GM12891 (cell line): ENCODE data around the gene SEMA6A.

Experiments
- DNase-seq: peaks from one replicate; pipeline ENCODE4 v3.0.0; 2011; ENCODE audit warnings: low spot score; ENCODE audit not compliant: insufficient read length
- FAIRE-seq: peaks from 2 replicates; lab custom pipeline; 2011; peaks lifted over from hg19 to GRCh38; lab: Jason Lieb, UNC
- PAX5 ChIP-seq: IDR thresholded peaks from 2 replicates; pipeline ENCODE4 v1.6.1; 2011; ENCODE audit warnings: low read length, moderate library complexity, mild to moderate bottlenecking; ENCODE audit not compliant: insufficient read depth, severe bottlenecking
- POLR2A ChIP-seq: IDR thresholded peaks from 2 replicates; pipeline ENCODE4 v1.6.1; 2011; ENCODE audit warnings: low read depth, low read length, control low read depth
- POLR2AphosphoS5 ChIP-seq: IDR thresholded peaks from 2 replicates; pipeline ENCODE4 v1.6.1; 2011; ENCODE audit warnings: low read depth, low read length, control low read depth
- POU2F2 ChIP-seq: IDR thresholded peaks from 2 replicates; pipeline ENCODE4 v1.6.1; 2011; ENCODE audit warnings: low read depth, mild to moderate bottlenecking, control low read depth, low read length, moderate library complexity
- SPI1 ChIP-seq: IDR thresholded peaks from 2 replicates; pipeline ENCODE4 v1.6.1; 2011; ENCODE audit warnings: low read depth, low read length, control low read depth
- TAF1 ChIP-seq: IDR thresholded peaks from 2 replicates; pipeline ENCODE4 v1.6.1; 2011; ENCODE audit warnings: low read depth, low read length, control low read depth

SEMA6A gene

GRCh38 chr5:116459301-116459700 lies 115.3 kb downstream of the SEMA6A start:
- FAIRE-seq = no peak
- DNase-seq = no peak
- TF ChIP-seq POLR2AphosphoS5 (no peak), TAF1 (no peak), POU2F2 (no peak), POLR2A (no peak), SPI1 (no peak), PAX5 (no peak)

GRCh38 chr5:116457062-116457461 lies 117.6 kb downstream of the SEMA6A start:
- DNase-seq = no peak
- no peak for FAIRE-seq
- TF ChIP-seq POU2F2 (no peak), POLR2AphosphoS5 (no peak), POLR2A (no peak), SPI1 (no peak), TAF1 (no peak), PAX5 (no peak)

GRCh38 chr5:116456036-116456435 lies 118.6 kb downstream of the SEMA6A start:
- DNase-seq (no peak), FAIRE-seq (no peak)
- TF ChIP-seq TAF1 (no peak), POU2F2 (no peak), SPI1 (no peak), POLR2AphosphoS5 (no peak), PAX5 (no peak), POLR2A (no peak)

- DNase-seq = no peak
- no peak for FAIRE-seq
- no peak for TF ChIP-seq SPI1
- no peak for TF ChIP-seq POLR2AphosphoS5
- TF ChIP-seq PAX5 = no peak
- no peak for TF ChIP-seq POU2F2
- no peak for TF ChIP-seq POLR2A
- TF ChIP-seq TAF1 = no peak
Measured at GRCh38 chr5:116455061-116455460, 119.6 kb downstream of the SEMA6A start.

GRCh38 chr5:116454417-116454927 lies 120.2 kb downstream of the SEMA6A start:
- DNase-seq (peak; percentile 29), FAIRE-seq (peak; percentile 84)
- TF ChIP-seq SPI1 (peak; percentile 72), POLR2AphosphoS5 (no peak), POU2F2 (peak; percentile 75), POLR2A (no peak)

- DNase-seq (no peak), FAIRE-seq (no peak)
- TF ChIP-seq POLR2AphosphoS5 (no peak), TAF1 (no peak), SPI1 (no peak), PAX5 (no peak), POLR2A (no peak), POU2F2 (no peak)
Measured at GRCh38 chr5:116453988-116454411, 120.6 kb downstream of the SEMA6A start.

- DNase-seq (no peak), FAIRE-seq (peak; percentile 31)
- TF ChIP-seq TAF1 = no peak
- TF ChIP-seq SPI1 = no peak
- TF ChIP-seq POU2F2 = no peak
- TF ChIP-seq POLR2A = no peak
- no peak for TF ChIP-seq PAX5
- no peak for TF ChIP-seq POLR2AphosphoS5
Measured at GRCh38 chr5:116452774-116453368, 121.8 kb downstream of the SEMA6A start.

- no peak for DNase-seq
- FAIRE-seq = no peak
- no peak for TF ChIP-seq PAX5
- no peak for TF ChIP-seq TAF1
- no peak for TF ChIP-seq POLR2AphosphoS5
- TF ChIP-seq SPI1 = no peak
- no peak for TF ChIP-seq POLR2A
- no peak for TF ChIP-seq POU2F2
Measured at GRCh38 chr5:116451905-116452450, 122.6 kb downstream of the SEMA6A start.

- TF ChIP-seq POLR2AphosphoS5 (no peak), TAF1 (no peak), POU2F2 (no peak), POLR2A (no peak), SPI1 (no peak), PAX5 (no peak)
- DNase-seq = no peak
- FAIRE-seq = no peak
Measured at GRCh38 chr5:116451066-116451465, 123.6 kb downstream of the SEMA6A start.

- FAIRE-seq (no peak), DNase-seq (no peak)
- TF ChIP-seq TAF1 (no peak), SPI1 (no peak), POLR2A (no peak), PAX5 (no peak), POU2F2 (no peak), POLR2AphosphoS5 (no peak)
Measured at GRCh38 chr5:116449458-116449857, 125.2 kb downstream of the SEMA6A start.
